CD4-positive, alpha-beta T cell treated with Interferon gamma for 1 hour (primary cell): ENCODE results near the gene CBX2.

ENCODE experiments used
- DNase-seq: peaks from one replicate; pipeline ENCODE4 v3.0.0-alpha.2; 2020

The CBX2 gene

GRCh38 chr17:79814127-79814973 lies 36.4 kb downstream of the CBX2 start:
- no peak for DNase-seq

GRCh38 chr17:79814974-79815835 lies 37.3 kb downstream of the CBX2 start:
- no peak for DNase-seq

GRCh38 chr17:79815836-79816461 lies 38.0 kb downstream of the CBX2 start:
- no peak for DNase-seq

GRCh38 chr17:79818026-79818758 lies 40.2 kb downstream of the CBX2 start:
- no peak for DNase-seq

- no peak for DNase-seq
Observed at GRCh38 chr17:79819085-79819484, 41.1 kb downstream of the CBX2 start.

- DNase-seq: no peak
Observed at GRCh38 chr17:79819534-79820276, 41.8 kb downstream of the CBX2 start.

GRCh38 chr17:79820959-79821330 lies 43.0 kb downstream of the CBX2 start:
- DNase-seq: no peak

GRCh38 chr17:79821331-79822095 lies 43.6 kb downstream of the CBX2 start:
- DNase-seq: no peak

GRCh38 chr17:79822583-79823124 lies 44.7 kb downstream of the CBX2 start:
- no peak for DNase-seq

GRCh38 chr17:79824234-79824633 lies 46.3 kb downstream of the CBX2 start:
- no peak for DNase-seq

GRCh38 chr17:79824893-79825579 lies 47.1 kb downstream of the CBX2 start:
- DNase-seq: no peak

- DNase-seq: no peak
Observed at GRCh38 chr17:79825580-79825921, 47.6 kb downstream of the CBX2 start.

GRCh38 chr17:79826204-79826680 lies 48.3 kb downstream of the CBX2 start:
- DNase-seq: no peak

GRCh38 chr17:79826841-79827578 lies 49.1 kb downstream of the CBX2 start:
- no peak for DNase-seq

- DNase-seq: no peak
Observed at GRCh38 chr17:79829004-79829403, 51.1 kb downstream of the CBX2 start.

GRCh38 chr17:79829457-79829856 lies 51.5 kb downstream of the CBX2 start:
- no peak for DNase-seq

GRCh38 chr17:79830303-79830702 lies 52.4 kb downstream of the CBX2 start:
- no peak for DNase-seq

GRCh38 chr17:79830763-79831264 lies 52.9 kb downstream of the CBX2 start:
- no peak for DNase-seq
